GM18873 (cell line): ENCODE measurements around the gene MATK.

Experiments
- ATAC-seq: cut with Tn5 transposase; IDR thresholded peaks from one replicate; pipeline ENCODE4 v1.9.1; 2021; ENCODE audit warnings: mild to moderate bottlenecking, moderate library complexity, moderate number of reproducible peaks; ENCODE audit not compliant: unreplicated experiment, low FRiP score

MATK gene

GRCh38 chr19:3792114-3792513, 5.9 kb upstream of the MATK start:
- ATAC-seq: no peak

GRCh38 chr19:3790941-3791340, 4.8 kb upstream of the MATK start:
- ATAC-seq: no peak

GRCh38 chr19:3790209-3790734, 4.1 kb upstream of the MATK start:
- ATAC-seq: no peak

- no peak for ATAC-seq
These were observed 3.0 kb upstream of the MATK start for GRCh38 chr19:3788996-3789778.

GRCh38 chr19:3785451-3785937, 687 bp downstream of the MATK start:
- no peak for ATAC-seq

GRCh38 chr19:3784607-3785450, 1.4 kb downstream of the MATK start:
- no peak for ATAC-seq

GRCh38 chr19:3783660-3784584, 2.3 kb downstream of the MATK start:
- no peak for ATAC-seq

GRCh38 chr19:3782903-3783302, 3.3 kb downstream of the MATK start:
- ATAC-seq: no peak

GRCh38 chr19:3782330-3782729, 3.9 kb downstream of the MATK start:
- ATAC-seq: no peak

- no peak for ATAC-seq
These were observed 4.6 kb downstream of the MATK start for GRCh38 chr19:3781603-3782002.

GRCh38 chr19:3780786-3781304, 5.3 kb downstream of the MATK start:
- ATAC-seq: no peak

- ATAC-seq: no peak
These were observed 7.1 kb downstream of the MATK start for GRCh38 chr19:3778899-3779723.

- no peak for ATAC-seq
These were observed 7.9 kb downstream of the MATK start for GRCh38 chr19:3778104-3778867.

- ATAC-seq: no peak
These were observed 9.6 kb downstream of the MATK start for GRCh38 chr19:3776479-3777040.

- no peak for ATAC-seq
These were observed 10.3 kb downstream of the MATK start for GRCh38 chr19:3775831-3776230.

- ATAC-seq: no peak
These were observed 10.8 kb downstream of the MATK start for GRCh38 chr19:3775374-3775711.

- no peak for ATAC-seq
These were observed 11.4 kb downstream of the MATK start for GRCh38 chr19:3774621-3775373.
